GM21528 (cell line): ENCODE data around the gene SORBS2.

Source experiments
- ATAC-seq: cut with Tn5 transposase; IDR thresholded peaks from one replicate; pipeline ENCODE4 v1.9.1; 2021; ENCODE audit warnings: mild to moderate bottlenecking, moderate library complexity; ENCODE audit not compliant: unreplicated experiment, low FRiP score

SORBS2 gene

DNA sequence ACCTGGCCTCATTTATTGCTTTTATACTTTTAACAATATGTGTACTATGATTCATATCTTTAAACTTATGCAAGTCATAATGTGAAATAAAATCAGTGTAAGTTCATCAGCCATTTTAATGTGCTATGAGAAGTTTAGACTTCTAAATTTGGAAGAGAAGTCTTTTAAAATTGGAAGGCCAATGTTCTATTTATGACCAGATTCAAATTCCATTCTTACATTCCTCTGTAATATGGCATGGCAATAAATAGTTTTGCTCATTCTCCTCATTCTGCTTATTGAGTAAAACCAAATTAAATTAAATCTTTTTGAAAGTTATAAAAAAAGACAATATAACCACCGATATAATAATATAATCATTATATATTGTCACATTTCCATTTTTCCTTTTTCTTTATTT is 126.2 kb downstream of the SORBS2 start:
- ATAC-seq, result no peak

DNA sequence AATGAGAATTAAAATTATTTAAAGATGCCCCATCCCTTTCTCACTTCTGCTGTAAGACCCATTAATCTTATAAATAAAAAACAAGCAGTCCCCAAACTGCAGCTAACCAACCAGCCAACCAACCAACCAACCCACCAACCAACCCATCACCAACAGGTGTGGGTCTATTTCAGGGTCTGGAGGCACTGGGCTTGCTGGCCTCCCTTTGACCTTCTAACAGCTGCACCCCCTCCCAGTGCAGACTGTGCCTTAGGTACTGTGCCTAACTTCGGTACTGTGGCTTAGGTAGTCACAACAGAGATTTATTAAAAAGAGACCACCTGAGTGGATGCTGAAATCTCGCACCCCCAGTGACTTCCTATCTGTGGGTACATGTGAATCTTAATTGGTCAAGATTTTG is 128.1 kb downstream of the SORBS2 start:
- no peak for ATAC-seq

DNA sequence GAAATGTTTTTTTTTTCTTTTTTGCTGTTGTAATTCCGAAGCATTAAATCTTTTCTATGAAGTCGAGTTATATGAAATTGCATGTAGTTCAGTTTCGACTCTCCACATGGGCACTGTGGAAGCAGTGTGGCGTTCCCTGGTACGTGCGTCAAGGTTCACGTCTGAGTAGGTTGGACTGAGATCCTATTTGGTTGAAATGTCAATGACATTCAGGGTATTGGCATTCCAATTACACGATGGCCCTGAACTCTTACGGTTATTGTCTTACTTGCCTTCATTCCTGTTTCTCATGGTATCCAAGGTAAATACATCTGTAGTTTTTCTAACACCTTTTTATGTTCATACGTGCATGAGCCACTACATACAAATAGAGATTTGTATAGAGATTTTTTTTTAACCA is 128.8 kb downstream of the SORBS2 start:
- ATAC-seq, result no peak

DNA sequence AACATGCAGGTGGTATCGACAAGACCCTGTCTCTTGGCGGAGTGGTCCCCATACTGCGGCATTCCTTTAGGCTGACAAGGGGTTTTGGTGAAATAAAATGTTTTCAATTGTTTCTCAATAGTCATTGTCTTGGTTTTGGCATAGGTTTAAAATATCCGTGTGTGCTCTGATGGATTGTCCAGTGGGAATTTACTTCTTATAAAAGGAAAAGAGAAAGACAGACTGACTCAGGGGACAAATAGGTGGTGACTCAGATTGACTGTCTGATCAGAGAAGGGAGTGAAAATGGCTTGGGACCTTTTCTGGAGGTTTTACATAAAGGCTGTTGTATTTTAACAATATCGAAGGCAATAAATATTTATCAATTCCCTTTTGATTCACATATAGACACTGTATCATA is 129.8 kb downstream of the SORBS2 start:
- ATAC-seq, result no peak

DNA sequence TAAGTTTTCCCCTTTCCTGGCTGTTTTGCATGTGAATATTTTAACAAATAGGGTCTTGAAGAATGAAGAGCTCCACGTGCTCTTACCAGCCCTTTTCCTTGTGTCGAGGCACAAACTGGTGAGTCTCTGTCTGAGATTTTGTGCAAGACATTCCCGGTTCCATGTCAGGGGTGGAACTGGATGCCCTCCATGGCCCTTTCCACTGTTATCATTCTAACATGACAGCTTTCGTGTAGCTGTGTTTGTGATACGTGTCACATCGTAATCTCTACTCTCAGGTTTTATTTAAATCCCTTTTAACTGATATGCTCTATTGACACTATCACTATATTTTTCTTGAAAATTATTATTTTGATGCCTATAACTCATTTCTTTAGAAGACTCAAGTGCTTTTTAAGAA is 130.4 kb downstream of the SORBS2 start:
- no peak for ATAC-seq

DNA sequence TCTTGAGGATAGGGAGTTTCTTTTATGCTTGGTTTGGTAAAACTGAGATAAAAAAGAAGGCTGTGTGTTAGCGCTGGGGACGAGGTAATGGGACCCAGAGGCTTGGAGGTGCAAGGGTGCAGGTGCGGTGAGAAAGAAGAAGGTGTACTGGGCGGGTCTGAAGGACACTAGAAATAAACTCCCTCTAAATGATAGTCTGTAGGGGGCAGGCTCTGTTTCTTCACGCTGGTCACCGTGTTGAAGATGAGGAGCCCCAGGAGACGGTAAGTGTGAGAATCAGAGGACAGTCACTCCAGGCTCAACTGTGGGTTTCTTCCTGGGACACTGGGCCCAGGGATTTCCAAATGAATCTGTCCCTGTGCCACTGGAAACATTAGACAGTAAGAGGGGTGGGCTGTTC is 131.4 kb downstream of the SORBS2 start:
- ATAC-seq, result no peak

DNA sequence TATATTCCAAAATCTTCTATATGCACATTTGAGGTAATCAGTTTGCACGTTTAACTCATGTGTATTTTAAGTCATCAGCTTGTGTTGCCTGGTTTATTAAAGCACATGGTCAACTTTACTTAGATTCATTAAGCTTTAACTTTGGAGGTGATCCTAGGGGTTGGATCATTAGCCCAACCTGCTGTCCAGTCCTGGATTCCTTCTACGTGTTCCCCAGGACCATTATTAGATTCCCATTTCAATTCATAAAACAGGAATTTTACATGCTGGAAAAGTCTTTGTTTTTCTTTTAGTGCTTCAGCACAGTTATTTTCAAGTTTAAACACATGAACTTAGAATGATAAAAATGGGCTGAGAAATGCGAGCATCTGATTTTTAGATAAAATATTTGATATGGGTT is 132.5 kb downstream of the SORBS2 start:
- no peak for ATAC-seq

DNA sequence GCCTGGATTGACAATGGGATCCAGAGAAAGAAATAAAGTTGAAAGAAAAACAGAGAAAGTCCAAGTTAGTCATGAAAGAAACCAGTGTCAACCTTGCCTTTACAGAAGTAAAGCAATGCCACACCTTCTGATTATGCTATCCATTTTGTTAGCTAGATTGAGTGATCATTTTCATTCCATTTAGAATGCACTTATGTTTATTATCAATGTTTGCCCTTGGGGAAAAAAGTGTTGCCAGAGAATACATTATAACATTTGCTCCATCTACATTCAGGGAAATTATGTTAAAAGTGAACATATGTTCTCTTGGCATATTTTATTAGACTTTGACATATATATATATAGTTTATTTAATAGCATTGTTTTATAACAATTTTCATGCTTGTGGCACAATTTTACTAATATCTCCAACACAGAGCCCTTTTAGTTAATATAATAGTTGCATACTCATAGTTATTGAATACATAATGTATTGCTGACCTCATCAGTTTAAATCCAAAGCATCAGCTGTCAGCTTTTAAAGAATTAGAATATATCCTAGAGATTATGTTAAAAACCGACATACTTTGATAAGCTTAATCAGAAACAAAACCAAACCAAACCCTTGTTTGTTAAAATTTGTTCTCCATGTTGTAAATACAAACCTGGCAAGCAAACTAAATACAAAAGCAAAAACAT is 134.2 kb downstream of the SORBS2 start:
- ATAC-seq, result no peak

DNA sequence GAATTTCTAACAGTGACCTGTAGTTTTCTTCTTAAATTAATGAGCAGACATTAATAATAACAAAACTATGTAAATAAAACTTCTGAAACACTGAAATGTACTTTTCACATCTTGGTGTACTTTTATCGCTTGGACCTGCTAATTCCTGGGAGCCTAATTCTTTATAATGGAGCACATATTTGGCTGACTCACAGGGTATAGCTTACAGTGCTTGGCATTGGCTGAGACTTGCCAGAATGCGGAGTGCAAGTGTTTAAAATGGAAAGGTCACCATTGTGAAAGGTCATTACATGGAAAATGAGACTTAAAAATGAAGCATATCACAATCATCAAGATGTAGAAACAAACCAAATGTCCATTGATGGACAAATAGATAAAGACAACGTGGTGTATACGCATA is 139.4 kb downstream of the SORBS2 start:
- no peak for ATAC-seq

DNA sequence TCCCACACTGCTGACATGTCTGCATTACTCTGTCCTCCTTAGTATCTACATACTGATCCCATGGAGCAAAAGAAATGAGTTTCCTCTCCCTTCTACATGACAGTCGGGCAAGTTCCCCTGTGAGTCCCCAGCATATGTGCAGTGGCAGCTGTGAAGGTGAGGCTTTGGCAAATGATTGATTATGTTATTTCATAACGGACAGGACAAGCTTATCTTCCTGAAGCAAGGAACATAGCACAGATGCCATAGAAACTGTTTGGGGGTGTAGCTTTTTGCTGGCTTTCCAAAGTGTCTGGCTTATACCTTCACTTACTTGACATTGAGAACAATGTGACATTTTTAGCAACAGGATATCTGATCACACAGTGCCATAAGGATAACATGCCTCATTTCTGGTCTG is 139.8 kb downstream of the SORBS2 start:
- ATAC-seq, result no peak

DNA sequence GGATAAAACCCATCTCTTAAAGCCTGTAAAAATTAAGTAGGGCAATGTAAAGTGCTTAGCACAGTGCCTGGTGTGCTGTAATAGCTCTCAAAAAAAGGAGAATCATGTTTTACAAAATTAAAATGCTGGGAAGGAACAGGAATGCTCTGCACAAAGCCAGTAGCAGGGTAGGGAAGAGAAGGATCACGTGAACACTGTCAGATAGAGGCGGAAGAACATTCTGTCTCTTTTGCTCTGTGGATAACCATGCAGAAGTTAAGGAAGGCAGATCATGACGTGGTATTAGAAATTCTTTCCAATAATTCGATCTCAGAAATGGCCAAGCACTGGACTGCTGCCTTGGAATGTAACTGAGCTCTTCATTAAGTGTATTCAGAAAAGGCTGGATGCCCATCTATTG is 140.5 kb downstream of the SORBS2 start:
- no peak for ATAC-seq

DNA sequence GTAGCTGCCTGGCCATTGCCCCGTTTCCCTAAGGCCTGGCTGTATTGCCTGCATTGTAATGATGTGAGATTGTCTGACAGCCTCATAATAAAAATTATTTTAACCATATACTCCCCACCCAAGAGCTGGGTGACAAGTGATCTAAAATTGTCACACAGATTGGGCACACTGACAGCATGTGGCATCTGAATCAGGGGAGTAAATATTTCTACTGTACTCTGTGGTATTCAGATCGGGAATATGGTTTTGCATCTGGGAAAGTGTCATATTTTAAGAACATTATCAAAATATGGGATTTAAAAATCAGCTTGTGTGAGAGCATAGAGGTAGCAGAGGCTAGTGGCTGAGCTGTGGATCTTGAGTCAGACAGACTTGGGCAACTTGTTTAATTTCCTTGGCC is 140.9 kb downstream of the SORBS2 start:
- ATAC-seq, result no peak

DNA sequence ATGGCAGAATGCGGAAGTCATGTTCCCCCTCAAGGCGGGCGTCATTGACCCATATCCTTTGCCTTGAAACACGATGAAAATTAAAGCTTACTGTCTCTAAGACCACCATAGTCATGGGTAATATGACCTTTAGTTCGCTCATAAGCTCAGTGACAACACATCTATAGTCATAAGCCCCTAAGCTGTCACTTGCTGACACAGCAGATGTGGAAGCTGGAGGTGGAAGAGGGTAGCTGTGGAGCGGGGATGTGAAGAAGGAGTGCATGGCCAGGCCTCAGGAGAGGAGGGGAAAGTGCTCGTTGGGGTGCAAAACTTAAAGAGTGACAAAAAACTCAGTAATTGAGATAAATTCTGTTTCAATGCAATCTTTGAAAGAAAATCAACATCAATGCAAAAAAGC is 142.7 kb downstream of the SORBS2 start:
- ATAC-seq, result no peak

DNA sequence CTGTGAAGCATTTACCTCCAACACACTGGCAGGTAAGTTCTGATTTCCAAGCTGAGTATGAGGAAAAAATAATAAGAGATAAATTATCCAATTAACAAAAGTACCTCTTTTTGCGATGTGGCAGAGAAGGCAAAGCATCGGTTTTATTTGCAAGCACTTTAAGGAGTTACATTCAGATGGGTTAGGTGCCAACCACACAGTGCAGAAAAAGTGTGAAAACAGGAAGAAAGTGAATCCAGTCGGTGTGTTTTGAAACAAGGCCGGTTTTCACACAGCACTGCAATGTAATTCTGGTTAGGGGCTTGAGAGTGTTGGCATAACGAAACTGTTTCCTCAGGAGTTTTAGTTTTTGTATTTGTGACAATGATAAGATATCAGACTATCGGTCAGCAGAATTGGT is 145.8 kb downstream of the SORBS2 start:
- ATAC-seq, result no peak

DNA sequence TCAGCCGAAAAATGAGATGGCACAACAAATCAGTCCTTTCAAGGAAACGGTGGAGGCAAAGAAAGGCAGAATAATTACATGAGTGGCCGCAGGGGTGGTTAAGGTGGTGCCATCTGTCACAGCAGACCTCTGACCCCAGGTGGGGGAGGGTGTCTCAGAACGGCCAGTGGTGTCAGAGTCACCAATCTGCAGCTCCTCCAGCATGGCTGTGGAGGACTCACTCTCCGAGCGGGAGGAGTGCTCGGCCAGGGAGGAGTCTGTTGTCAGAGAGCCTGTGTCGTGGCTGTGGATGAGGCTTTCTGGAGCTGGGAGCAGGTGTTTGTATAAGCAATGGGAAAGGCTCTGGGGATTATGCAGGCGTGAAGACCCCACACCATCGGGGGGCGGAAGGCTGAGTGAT is 146.3 kb downstream of the SORBS2 start:
- no peak for ATAC-seq

DNA sequence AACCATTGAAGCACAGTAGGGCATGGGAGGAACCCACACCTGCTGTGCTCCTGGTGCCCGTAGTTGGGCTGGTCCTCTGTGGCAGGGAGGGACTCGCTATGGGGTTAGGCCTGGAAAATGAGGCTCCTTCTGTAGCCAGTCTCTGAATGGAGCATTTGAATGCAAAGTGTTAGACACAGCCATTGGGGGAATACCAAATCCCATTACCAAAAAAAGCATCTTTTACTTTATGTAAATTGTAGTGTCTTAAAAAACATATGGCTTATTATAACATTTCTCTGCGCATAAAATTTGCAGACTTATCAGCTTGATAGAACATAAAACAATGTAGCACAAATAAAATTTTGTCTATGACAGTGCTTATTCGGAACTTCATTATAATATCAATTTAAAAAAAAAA is 147.5 kb downstream of the SORBS2 start:
- no peak for ATAC-seq

DNA sequence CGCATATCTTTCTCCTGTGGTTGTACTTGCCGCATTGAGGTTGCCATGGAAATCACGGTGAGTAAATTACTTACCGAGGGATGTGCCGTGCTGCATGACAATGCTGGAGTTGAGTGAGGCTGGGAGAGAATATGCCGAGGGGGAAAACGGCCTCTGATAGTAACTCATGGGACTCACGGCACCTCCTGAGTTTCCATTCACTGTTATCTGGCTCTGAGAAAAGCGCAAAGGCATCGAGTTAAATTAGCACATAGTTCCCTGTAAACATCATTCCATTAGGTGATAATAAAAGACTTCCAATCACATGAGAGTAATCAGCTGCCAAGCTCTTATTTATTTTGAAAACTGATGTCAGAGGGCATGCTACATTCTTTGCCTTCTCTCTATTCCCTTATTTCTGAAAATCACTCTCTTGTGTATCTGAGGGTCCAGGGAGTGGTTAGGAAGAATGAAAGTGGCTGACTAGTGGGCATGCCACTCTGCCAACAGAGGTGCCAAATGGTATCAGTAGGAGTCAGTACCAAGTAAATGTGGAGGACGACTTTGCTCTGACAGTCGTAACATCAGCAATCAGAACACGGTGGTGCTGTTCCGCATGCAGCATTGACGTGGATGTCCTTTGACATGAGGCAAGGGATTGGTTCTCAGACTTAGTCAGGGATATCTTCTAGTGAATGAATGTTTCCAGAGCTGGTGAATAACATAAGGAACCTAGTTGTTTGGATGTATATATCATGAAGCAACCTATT is 149.8 kb downstream of the SORBS2 start:
- no peak for ATAC-seq

DNA sequence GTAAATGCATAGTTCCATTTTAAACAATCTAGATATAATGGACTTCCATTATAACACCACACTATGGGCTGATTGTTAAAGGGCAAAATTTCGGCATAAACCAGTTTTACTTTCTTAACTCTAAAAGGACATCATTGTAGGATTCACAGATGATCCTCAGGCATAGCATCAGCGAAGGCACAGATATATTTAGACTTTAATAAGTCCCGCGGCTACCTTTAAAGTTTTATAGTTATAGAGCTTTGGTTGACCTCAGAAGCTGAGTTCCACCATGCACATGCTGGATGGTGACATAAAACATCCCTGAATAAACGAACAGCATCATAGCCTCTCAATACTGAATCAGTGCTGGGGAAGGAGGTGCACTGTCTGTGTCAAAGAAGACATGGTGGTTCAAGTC is 151.7 kb downstream of the SORBS2 start:
- ATAC-seq, result no peak

DNA sequence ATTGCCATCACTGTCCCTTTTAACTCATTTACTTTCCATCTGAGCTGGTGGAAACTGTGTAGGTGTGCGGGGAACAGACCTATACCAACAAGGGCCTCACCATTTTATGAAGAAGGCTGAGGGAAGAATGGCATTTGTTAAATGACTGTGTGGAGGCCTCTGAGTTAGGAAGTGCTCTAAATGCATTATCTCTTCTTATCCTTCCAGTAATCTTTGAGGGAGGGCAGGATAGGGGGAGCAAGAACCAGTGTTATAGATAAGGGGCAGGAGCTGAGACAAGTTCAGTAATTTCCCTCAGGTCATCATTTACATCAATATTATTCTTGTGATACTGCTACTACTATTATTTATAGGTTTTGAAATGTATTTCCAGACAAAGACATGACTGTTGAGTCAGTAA is 154.3 kb downstream of the SORBS2 start:
- ATAC-seq, result no peak

DNA sequence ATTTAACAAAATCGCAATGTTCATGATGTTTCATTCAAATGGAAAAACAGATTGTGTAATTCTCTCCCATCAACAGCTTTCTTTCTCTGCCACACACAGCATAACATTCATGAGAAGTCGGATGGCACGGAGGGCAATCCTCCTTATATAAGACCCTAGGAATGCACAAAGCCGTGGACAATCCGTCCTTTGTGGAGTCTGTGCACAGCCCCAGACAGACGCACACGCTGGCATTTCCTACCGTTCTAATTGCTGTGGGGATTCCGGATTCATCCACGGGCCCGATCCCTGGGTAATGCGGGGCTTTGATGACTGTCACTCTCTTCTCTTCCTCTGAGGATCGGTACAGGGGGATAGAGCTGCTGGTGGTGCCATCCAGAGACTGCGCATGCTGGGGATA is 154.8 kb downstream of the SORBS2 start:
- no peak for ATAC-seq

DNA sequence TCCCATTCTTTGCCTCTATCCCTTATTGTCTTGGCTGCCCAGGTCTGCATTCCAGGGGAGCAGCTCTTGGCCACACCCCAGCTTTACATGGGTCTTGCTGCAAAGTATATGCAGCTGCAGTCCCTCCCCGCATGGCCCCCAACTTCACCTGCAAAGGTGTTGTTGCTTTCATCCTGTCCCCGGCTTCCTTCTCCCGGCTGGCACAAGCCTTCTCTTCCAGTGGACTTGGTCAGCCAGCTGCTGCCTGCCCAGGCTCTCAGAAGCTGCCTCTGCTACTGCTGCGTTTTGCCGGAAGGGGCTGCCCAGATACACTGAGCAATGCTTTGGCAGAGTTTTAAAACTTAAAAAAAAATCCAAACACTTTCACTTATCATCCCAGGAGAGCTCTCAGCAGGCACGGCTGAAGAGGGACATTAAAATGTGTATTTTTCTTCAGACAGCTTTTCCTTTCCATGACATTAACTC is 155.5 kb downstream of the SORBS2 start:
- ATAC-seq, result no peak

DNA sequence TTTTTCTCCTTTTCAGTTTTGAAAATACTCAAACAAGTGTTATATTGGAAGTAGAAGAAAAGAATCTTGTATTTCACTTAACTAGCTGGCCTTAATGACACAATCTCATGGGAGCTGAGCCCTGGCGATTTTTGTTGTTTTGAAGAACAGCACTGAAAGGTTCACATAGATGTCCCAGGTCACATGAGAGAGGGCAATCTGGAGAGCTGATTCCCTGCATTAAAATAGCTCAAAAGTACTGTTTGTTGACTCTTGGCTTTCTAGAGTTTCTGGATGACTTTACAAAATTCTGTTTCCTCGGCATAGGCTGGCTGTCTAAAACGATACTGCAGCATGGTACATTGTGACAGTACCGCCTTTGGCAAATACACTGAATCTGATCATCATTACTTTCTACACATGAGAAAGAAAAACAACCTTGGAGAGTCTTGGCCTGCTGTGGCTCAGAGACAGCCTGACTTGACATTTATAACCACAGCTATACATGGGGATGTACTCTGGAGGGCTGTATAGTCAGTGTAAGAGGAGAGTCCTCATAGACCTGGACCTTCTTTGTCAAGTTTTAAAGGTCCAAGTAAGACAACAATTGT is 156.9 kb downstream of the SORBS2 start:
- no peak for ATAC-seq
